A673 (cell line): ENCODE measurements around the gene FRY.

Experiments used
- EZH2 ChIP-seq: fragments of 200-600 bp; sonication (generic); IDR thresholded peaks from 2 replicates; pipeline ENCODE4 v1.6.1; 2017; ENCODE audit warnings: borderline replicate concordance, low read depth, mild to moderate bottlenecking, mixed read lengths, antibody characterized with exemption, low read length; ENCODE audit not compliant: poor library complexity, severe bottlenecking
- TF ChIP-seq, protein P1 (sequence below): fragments of 300-800, 200-600 bp; sonication (generic); conservative IDR thresholded peaks from 2 replicates; pipeline ENCODE4 v1.5.1; 2017; ENCODE audit warnings: low read depth, mild to moderate bottlenecking, antibody characterized with exemption, low read length, moderate library complexity, mixed read lengths

DNA sequence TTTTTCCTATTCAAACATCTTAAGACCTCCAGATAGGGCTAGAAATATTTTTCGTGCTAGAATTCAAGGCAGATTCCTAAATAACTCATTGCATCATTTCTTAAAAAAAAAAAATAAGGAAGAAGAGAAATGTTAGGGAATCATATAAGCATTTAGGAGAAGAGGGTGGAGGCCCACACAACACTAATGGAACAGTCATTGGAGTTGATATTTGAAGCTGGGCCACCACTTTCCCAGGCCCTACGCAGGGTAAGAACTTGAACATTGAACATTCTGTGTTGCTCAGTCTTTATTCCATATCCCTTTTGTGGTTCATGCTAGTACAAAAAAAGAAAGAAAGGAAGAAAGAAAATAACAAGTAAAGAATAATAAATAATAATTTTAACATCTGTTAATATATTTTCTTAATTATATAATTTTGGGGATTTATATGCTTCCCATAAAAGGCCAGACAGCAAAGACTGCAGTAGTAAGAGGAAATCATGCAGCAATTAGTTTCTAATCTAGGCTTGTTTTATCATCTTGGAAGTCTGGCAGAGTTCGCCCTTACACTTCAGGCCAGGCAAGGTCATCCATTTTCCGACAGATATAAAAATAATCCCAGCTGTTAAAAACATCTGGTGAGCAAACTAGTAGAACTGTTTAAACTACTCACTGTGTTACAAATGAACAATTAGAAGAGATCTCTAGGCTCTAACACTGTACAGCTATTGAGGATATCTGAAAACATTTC lies 127.7 kb downstream of the FRY start:
- TF ChIP-seq, protein P1, sequence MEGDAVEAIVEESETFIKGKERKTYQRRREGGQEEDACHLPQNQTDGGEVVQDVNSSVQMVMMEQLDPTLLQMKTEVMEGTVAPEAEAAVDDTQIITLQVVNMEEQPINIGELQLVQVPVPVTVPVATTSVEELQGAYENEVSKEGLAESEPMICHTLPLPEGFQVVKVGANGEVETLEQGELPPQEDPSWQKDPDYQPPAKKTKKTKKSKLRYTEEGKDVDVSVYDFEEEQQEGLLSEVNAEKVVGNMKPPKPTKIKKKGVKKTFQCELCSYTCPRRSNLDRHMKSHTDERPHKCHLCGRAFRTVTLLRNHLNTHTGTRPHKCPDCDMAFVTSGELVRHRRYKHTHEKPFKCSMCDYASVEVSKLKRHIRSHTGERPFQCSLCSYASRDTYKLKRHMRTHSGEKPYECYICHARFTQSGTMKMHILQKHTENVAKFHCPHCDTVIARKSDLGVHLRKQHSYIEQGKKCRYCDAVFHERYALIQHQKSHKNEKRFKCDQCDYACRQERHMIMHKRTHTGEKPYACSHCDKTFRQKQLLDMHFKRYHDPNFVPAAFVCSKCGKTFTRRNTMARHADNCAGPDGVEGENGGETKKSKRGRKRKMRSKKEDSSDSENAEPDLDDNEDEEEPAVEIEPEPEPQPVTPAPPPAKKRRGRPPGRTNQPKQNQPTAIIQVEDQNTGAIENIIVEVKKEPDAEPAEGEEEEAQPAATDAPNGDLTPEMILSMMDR = no peak
- TF ChIP-seq EZH2 = no peak
